Vagina (tissue), 2 donors: Measurements from ENCODE around the gene CLDND2.

Experiments
- POLR2A ChIP-seq, 2 donors: fragments of 450-650 bp; IDR thresholded peaks; one replicate each; pipeline ENCODE4 v1.6.1; 2017; ENCODE audit warnings: antibody characterized with exemption in 2 of 2, mild to moderate bottlenecking in 2 of 2, moderate library complexity in 2 of 2
- POLR2AphosphoS5 ChIP-seq, 2 donors: sonication (generic); formaldehyde crosslinking; IDR thresholded peaks; one replicate each; pipeline ENCODE4 v1.9.0; 2017; ENCODE audit warnings: antibody characterized with exemption in 2 of 2, mild to moderate bottlenecking in 2 of 2, low read depth in 1 of 2; ENCODE audit not compliant: insufficient read depth in 1 of 2
- TF ChIP-seq, protein P1 (sequence below), 3 experiments: fragments of 450-650 bp in 2 of 3; fragments of 200-600 bp in 1 of 3; sonication (generic) in 1 of 3; IDR thresholded peaks; one replicate each; pipeline ENCODE4 v1.5.1; 2017 to 2019; ENCODE audit warnings: antibody characterized with exemption in 3 of 3, mild to moderate bottlenecking in 2 of 3, moderate library complexity in 2 of 3

DNA sequence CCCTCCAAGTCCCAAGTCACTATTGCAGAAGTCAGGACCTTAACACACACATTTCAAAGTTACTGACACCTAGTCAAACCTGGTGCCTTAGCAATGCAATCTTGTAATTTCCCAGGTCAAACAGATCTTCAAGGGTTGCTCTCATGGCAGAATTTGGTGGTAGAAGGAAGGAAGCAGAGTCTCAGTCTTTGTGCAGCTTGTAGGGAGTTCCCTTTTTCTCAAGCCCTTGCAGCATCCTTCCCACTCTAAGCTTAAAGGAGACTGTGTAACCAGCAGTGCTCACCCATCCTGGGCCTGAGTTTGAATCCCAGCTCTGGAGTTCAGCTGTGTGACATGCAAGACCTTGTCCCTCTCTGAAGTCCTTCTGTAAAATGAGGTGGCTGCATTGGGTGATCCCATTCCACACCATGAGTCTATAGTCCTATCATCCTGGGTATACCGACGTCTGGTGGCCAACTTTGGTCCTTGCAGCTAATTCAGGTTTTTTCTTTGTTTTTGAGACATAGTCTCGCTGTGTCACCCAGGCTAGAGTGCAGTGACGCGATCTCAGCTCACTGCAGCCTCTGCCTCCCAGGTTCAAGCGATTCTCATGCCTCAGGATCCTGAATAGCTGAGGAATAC lies 38.8 kb upstream of the CLDND2 start:
- TF ChIP-seq, protein P1, sequence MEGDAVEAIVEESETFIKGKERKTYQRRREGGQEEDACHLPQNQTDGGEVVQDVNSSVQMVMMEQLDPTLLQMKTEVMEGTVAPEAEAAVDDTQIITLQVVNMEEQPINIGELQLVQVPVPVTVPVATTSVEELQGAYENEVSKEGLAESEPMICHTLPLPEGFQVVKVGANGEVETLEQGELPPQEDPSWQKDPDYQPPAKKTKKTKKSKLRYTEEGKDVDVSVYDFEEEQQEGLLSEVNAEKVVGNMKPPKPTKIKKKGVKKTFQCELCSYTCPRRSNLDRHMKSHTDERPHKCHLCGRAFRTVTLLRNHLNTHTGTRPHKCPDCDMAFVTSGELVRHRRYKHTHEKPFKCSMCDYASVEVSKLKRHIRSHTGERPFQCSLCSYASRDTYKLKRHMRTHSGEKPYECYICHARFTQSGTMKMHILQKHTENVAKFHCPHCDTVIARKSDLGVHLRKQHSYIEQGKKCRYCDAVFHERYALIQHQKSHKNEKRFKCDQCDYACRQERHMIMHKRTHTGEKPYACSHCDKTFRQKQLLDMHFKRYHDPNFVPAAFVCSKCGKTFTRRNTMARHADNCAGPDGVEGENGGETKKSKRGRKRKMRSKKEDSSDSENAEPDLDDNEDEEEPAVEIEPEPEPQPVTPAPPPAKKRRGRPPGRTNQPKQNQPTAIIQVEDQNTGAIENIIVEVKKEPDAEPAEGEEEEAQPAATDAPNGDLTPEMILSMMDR (IDR thresholded peaks at IDR 0.05): no peak
- TF ChIP-seq POLR2AphosphoS5 (IDR thresholded peaks at IDR 0.05; ENCODE audit: insufficient read depth in 1 of 2, low read depth in 1 of 2) (no peak), POLR2A (IDR thresholded peaks at IDR 0.05) (no peak)
